IPS-18c (cell line): Measurements from ENCODE around the gene P4HB.

Experiments used
- H3K4me3 ChIP-seq: 2 replicates; pipeline ENCODE4 v1.7.0; 2013; ENCODE audit warnings: low read depth, mild to moderate bottlenecking, low read length, moderate library complexity; ENCODE audit not compliant: insufficient read depth
- H3K9me3 ChIP-seq: one replicate; pipeline ENCODE4 v1.6.1; 2013; ENCODE audit warnings: mild to moderate bottlenecking, low read length, moderate library complexity; ENCODE audit not compliant: control insufficient read depth, insufficient read depth

P4HB gene

GRCh38 chr17:81859906-81860755, at the start of gene P4HB:
P4HB (minus strand) TSS chr17:81860535; CDS start chr17:81860471, 64 bp downstream.
- Histone ChIP-seq H3K4me3 (peak within 1 kb of the TSS; percentile 96), H3K9me3 (no peaks in the 10 kb centered on the region)

GRCh38 chr17:81909231-81909630, 48.9 kb upstream of the P4HB start:
- Histone ChIP-seq H3K4me3 (no peak overlapping the region), H3K9me3 (peaks cover 2% of the 10 kb centered on the region)

DNA sequence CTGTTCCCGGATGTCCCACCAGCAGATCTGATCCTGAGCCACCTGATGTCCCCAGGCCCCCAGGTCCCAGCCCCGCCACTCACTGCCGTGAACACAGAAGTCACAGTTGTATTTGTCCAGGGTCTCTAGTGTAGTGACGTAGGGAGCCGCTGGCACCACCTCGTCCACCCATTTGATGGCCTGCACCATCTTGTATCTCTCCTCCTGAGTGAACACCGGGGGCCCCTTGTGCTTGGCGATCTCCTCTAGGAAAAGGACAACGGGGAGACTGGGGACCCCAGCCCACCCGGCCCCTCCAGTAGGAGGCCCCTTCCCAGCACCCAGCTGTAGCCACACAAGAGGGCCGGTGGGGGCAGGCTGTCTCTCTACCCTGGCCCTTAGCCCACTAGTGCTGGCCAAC, 48.5 kb upstream of the P4HB start:
- Histone ChIP-seq H3K4me3 (no peak overlapping the region), H3K9me3 (peaks cover 2% of the 10 kb centered on the region)

DNA sequence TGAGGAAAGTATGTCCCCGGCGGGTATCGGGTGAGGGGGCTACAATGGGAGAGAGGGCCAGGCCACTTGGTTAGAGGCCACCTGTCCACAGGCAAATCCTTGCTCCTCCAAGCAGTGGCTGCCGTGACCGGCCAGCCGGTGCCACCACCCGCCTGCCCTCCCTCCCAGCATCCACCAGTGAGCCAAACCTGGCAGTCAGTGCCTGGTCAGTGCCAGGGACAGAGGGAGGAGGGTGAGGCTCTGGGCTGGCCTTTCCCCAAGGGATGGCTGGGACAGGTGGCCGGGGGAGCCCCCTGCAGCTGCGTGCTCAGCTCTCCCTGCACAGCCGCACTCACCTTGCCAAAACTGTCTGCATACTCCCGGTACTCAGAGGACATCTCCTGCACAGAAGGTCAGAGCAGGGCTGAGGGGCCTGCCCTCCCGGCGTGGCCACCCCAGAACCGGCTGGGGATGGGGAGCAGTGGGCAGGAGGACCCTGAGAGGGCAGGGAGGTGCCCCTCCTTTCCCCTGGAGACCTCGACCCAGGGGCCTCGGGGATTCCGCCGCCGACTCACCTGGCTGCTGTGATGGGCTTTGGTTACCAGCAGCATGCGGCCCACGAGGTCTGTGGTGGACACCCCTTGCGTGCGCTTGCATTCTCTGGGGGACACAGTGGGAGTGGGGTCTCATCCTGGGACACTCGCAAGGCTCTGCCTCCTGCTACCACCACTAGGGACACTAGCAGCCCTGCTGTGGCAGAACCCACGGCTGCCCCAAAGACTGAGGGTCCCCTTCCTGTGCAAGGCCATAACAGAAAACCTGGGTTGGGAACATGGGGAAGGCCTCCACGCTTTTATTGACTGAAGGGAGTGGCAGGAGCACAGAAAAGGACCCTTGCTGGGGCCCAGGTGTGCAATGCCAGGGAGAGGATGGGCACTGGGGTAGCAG, 47.1 kb upstream of the P4HB start:
- Histone ChIP-seq H3K4me3 (no peak overlapping the region), H3K9me3 (peaks cover 2% of the 10 kb centered on the region)

DNA sequence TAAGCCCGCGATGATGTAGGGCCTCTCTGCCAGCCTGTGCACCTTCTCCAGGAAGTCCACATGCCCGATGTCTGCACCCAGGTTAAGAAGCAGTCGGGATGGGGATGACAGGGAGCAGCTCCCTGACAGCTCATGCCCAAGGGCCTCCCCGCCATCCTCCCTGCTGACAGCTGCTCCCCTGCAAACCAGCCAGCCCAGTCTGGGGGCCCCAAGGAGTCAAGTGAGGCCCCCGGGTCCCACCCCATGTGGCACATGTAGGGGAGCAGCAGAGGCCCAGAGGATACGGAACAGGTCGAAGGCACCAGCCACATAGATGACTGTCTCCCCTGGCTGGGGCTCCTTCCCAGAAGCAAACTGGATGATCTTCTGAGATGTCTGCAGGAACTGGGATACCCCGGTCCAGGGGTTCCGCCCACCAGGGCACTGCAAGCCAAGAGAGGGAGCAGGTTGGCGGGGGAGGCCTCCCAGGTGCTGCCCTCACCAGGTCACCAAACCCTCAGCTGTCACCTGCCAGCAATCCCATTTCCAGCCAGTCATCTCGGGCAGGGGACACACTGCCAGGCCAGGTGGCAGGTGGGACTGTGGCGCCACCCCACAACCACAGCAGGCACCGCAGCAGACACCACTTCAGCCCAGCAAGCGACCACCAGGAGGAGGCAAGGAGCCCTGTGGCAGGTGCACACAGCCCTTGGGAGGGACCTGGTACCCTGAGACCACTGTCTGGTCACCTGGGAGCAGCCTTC, 46.3 kb upstream of the P4HB start:
- Histone ChIP-seq H3K9me3 (peaks cover 2% of the 10 kb centered on the region), H3K4me3 (no peak overlapping the region)

- no peak overlapping the region for H3K4me3 ChIP-seq
- peaks cover 2% of the 10 kb centered on the region for H3K9me3 ChIP-seq
Observed at GRCh38 chr17:81905993-81906392, 45.7 kb upstream of the P4HB start.

GRCh38 chr17:81905424-81905875, 45.1 kb upstream of the P4HB start:
- Histone ChIP-seq H3K9me3 (no peaks in the 10 kb centered on the region), H3K4me3 (no peak overlapping the region)

DNA sequence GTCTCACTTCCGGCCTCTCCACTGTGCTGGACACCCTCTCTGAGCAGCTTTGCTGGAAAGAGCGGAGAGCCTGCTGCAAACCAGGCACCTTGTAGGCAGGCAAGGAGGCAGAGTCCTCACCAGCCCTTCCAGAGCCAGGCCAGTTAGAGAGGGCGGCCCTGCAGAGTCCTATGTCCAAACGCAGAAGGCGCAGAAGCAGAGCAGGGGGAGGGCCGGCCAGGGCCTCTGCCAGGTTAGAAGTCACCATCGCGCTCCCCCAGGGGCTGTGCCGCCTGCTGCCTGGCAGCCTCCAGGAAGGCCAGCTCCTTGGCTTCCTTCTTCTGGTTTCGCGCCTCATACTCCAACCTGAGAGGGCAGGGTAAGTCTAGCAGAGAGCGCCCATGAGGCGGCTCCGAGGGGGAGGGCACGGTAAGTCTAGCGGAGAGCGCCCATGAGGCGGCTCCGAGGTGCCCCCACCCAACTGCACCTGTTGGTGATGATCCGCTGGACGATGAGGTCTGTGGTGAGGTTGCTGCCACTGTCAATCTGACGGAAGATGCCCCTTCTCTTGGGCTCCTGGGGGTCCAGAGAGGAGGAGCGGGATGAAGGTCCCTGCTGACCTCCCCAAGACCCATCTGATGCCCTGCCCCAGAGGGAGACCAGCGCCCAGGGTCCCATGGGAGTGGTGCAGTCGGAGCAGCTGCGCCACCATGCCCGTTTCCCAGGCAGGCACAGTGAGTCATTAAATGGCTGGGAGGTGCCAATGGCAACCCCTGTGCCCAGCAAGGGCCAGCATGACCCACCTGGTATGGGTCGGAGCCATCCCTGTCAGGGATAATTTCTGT, 44.5 kb upstream of the P4HB start:
- H3K9me3 ChIP-seq, result no peaks in the 10 kb centered on the region

GRCh38 chr17:81903896-81904599, 43.7 kb upstream of the P4HB start:
- Histone ChIP-seq H3K9me3 (no peaks in the 10 kb centered on the region), H3K4me3 (no peak overlapping the region)

More for the DNA sequence above, 44.5 kb upstream of the P4HB start:
- H3K4me3 ChIP-seq, result no peak overlapping the region

GRCh38 chr17:81903415-81903831, 43.1 kb upstream of the P4HB start:
- Histone ChIP-seq H3K9me3 (no peaks in the 10 kb centered on the region), H3K4me3 (no peak overlapping the region)

GRCh38 chr17:81902653-81903414, 42.5 kb upstream of the P4HB start:
- H3K9me3 ChIP-seq, result no peaks in the 10 kb centered on the region
- H3K4me3 ChIP-seq, result peak overlapping the region; percentile 55

DNA sequence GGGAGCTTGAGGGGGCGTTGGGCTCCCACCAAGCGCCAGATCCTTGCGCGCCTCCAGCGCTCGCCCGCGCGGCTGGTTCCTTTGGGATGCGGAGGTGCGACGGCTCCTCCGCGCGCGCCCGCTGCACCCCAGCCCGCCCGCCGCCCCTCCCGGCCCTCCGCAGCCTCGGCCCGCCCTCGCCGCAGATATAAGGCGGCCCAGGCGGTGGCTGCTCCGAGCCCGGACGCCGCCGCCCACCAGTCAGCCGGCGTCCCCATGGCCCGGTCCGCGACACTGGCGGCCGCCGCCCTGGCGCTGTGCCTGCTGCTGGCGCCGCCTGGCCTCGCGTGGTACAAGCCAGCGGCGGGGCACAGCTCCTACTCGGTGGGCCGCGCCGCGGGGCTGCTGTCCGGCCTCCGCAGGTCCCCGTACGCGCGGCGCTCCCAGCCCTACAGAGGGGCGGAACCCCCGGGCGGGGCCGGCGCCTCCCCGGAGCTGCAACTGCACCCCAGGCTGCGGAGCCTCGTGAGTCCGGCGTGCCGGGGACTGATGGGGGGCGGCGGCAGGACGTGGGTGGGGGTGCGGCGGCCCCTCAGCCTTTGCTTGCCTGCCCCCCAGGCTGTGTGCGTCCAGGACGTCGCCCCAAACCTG, 41.8 kb upstream of the P4HB start, which contains the start of gene NPB:
Gene NPB, plus strand, starts transcription at position 216 of the 630 bp plus-strand sequence. Its CDS starts 40 bp downstream, at position 256.
- Histone ChIP-seq H3K4me3 (peak within 1 kb of the TSS; percentile 55), H3K9me3 (no peaks in the 10 kb centered on the region)

GRCh38 chr17:81901167-81902022, 41.1 kb upstream of the P4HB start:
- Histone ChIP-seq H3K4me3 (peak overlapping the region; percentile 55; the same call in 1 of the 2 replicates), H3K9me3 (no peaks in the 10 kb centered on the region)
